Anterior cingulate cortex (tissue), 58 donors: ENCODE data around the gene NUDT6.
"Not testable (repeated sequence)": the region's sequence is repeated elsewhere in the genome, so short reads cannot be mapped to it uniquely, and the experiment has no call there.

ENCODE experiments used
- DNase-seq, 58 donors: peaks; one replicate each; lab custom pipeline; 2025; lab: John Stamatoyannopoulos, UW

Gene NUDT6, protein sequence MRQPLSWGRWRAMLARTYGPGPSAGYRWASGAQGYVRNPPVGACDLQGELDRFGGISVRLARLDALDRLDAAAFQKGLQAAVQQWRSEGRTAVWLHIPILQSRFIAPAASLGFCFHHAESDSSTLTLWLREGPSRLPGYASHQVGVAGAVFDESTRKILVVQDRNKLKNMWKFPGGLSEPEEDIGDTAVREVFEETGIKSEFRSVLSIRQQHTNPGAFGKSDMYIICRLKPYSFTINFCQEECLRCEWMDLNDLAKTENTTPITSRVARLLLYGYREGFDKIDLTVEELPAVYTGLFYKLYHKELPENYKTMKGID

DNA sequence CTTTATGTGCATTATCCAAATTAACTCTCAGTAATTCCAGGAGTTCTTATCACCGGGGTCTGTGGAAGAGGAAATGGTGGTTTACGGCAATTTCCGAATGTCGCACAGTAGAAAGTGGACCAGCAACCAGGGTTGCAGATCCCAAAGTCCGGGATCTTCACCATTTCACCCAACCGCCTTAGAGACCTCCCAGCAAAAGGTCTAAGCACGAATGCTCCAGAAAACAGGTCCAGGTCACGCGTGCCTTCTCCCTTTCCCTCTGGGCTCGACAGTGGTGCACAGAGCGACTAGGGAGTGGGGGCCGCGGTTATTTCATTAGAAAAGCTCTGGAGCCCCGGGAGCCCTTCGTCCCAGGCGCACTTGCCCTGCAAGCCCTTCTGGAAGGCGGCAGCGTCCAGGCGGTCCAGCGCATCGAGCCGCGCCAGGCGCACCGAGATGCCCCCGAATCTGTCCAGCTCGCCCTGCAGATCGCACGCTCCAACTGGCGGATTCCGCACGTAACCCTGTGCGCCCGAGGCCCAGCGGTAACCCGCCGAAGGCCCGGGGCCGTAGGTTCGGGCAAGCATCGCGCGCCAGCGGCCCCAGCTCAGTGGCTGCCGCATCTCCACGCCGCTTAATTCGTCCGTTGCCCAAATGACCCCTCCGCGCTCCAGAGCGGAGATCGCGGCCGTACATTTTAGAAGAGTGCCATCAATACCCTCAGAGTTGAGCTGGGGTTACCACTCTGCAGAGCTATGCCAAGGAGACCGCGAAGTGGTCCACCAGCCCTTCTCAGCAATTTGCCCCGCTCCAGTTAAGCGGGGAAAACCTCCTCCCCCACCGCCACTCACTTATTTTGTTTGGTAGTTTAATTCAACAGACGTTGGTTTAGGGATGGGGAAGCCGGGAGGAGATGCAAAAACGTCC is at the start of gene NUDT6:
NUDT6 (minus strand) TSS at position 627 of the 906 bp plus-strand sequence; CDS start at position 602, 25 bp downstream.
- peak in 57 of 58 donors; percentile 8 to 83 (median 64) for DNase-seq

DNA sequence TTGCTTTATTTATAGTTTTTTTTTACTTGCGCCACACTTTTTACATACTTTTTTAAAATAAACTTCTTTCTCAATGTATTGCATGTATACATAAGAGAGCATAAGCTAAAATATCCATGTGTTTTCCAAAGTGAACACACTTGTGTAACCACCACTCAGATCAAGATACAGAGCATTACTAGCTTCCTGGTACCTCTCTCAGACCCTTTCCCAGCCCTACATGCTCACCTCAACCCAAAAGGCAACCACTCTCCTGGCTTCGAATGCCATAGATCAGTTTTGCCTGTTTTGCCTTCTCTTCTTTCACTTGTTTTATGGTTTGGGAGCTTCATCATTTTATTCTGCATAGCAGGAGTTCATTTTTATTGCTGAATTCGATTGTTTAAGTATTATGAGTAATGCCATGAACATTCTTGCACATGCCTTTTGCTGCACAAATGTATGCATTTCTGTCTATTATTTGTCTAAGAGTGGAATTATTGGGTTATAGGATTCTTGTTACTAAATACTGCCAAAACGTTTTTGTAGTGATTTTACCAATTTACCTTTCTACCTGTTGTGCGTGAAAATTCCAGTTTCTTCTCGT is 45.9 kb upstream of the NUDT6 start:
- no peak for DNase-seq

DNA sequence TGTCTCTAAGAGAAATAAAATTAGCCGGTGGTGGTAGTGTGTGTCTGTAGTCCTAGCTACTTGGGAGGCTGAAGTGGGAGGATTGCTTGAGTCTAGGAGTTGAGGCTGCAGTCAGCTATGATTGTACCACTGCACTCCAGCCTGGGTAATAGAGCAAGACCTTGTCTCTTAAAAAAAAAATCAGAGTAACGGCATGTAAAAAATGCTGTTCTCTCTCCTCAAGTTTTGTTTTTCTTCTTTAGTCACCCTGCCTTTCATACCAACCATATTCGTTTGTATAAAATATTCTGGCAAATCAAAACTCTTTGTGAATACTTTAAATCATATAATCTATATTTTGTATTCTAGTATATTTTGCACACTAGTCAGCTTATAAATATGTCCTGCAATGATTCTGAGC is 44.8 kb upstream of the NUDT6 start:
- DNase-seq: no peak

DNA sequence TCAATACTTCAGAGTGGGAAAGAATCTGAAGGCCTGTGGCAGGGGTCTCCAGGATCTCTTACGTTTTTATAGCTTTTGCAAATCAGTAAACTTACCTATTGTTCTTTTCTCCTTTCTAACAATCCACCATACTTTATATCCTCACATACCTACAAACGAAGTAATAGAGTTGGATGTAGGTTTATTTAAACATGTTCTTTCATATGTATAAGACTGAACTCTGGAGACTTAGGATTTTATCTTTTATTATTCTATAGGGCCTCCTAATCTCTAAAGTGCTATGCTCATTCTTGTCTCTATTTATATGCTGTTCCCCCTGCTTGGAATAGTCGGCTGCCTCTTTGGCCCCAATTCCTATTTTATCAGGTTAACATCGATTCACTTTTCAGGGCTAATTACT is 43.8 kb upstream of the NUDT6 start:
- DNase-seq: no peak

DNA sequence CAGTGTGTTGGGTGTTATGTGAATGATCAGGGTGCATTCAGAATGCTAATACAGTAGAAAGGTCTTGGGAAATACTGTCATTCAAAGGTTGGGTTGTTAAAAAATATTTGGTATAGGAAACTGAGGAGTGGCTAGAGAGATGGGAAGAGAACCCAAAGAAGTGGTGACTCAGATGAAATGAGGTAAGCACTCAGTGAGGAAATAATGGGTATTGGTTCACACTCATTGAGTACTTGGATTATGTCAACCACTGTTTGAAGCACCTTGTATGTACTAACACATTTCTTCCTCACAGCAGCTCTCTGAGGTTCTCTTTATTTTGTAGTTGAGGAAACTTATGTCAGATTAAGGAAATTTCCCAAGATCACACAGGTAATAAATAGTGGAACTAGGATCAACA is 40.8 kb upstream of the NUDT6 start:
- DNase-seq: no peak

DNA sequence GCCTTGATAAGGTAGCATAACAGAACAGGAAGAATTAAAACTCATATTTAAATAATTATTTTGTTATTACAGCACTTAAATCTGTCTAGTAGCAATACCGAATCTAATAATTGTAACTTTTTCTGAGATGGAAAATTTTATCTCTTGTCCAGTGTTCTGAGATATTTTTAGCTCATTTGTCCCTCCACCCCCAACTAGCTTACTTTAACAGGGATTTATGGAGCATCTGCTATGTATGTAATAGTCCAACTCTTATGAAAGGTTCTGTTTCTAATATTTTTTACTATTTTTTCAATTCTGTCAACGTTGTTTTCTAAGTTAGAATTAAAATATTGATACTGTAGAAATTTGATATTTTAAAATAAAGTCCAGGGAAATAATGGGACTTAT is 38.2 kb upstream of the NUDT6 start:
- no peak for DNase-seq

DNA sequence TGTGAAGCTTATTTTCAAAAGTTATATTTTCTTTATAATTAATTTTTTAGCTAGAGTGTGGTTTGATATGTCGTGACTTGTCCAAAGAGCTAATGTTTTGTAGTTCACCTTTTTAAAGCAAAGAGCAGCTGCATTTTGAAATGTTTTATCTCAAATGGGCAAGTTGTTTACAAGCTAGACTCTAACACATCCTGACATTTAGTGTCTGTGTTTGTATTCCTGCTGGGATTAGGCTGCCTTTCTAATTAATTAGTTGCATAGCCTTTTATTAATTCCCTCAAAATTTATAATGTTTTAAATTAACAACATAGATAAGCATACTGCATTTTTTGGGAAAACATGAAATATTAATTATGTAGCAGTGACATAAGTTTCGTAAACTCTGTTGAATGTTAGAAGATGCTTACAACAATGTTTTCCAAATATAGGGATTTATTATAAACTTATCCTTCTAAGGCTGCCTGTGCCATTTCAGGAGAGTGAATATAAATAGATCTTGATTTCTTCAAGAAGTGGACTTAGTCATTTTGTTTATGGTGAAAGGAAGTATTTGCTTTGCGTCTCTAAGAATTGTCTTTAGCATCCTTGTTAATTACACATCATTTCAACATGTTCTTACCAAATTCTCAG is 37.7 kb upstream of the NUDT6 start:
- DNase-seq: no peak

DNA sequence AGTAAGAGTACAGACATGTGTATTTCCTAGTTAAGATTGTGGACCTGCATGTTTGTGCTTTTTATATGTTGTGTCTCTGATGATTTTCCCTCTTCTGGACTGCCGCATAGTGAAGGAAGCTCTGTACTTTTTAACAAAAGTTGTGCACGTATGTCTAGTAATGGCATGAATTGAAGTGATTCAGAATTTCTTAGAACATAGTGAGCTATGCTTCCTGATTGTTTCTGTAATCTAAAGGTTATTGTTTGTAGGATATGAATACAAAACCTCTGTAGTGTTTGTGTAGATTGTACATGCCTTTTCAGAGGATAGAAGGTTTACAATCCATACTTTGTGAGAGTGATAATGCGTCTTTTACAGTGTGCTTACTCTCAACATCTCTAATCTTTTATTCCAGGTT is 37.0 kb upstream of the NUDT6 start:
- no peak for DNase-seq

DNA sequence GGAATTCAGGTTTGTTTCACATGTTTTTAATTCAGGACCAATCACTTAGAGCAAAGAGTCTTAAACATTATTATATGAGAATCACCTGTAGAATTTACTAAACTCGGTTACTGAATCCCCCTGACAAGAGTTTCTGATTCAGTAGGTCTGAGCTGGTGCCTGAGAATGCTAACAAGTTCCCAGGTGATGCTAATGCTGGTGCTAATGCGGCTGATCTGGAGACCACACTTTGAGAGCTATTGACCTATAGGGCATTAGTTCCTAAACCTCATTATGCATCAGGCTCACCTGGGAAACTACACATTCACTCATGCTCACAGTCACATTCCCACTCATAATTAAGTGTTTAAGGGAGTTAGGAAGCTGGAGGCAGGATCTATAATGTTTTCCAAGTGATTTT is 36.1 kb upstream of the NUDT6 start:
- no peak for DNase-seq

DNA sequence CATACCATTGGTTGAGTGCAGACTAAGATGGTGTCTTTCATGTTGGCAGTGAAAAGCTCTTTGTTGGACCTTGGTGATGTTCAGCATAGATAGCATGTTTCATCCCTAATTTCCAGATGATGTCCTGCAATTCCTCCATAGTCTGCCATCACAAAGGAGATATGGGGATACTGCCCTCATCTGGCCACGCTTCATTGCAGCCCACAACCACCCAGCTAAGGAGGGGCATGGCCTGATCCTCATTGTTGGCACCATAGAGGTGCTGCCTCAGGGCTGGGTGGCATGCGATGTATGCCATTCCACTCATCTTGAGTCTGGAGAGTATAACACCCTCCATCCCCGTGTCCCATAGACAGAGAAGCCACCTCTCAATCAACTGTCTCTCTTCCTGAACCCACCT is 31.5 kb upstream of the NUDT6 start:
- no peak for DNase-seq

DNA sequence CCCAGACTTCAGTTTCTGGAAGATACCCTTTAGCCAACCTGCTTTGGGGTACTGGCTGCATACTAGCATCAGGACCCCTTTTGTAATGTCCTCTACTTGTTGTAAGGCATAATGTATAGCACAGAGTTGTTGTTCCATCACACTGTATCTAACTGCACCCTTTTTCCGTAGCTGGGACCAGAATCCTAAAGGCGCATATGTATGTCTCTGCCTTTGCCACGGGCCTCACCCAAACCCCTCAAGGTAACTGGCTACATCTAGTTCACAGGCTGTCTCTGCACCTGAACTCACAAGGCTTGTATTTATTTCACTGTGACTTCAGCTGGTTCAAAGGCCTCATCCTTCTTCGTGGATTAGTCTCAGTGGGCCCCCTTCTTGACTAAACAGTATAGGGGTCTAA is 29.6 kb upstream of the NUDT6 start:
- DNase-seq: no peak

DNA sequence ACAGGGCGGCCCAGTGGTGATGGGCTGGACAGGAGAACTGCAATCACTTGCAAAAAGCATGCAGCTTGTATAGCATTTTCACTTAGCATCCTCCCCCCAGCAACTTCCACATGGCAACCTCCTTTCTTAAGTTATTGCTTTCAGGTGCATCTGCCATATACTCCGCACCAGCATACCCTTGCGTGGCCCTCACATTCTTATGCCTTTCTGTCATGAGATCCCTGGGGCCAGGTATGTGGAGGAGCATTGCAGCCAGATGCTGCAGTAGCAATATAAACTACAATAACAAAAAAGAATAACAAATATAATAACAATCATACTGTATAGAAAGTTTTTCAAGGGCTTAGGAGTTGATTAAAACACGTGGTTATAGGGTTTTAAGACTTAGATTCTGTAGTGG is 26.3 kb upstream of the NUDT6 start:
- no peak for DNase-seq

DNA sequence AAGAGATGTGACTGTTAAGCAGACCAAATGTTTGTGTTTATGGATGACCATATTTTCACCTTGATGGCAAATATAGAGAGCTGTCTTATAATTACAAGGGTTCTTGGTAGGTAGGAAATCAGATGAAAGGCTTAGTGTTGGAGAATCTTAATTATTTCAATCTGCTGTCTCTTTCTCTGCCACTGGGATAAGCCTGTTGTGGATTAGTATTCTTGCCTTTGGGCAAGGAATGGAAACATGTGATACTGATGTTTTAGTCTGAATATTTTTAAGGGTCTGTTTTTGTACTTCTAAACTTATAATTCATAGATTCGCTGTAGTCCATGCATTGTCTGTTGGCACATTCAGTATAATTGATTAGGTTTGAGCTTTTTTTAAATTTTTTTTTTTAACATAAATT is 23.7 kb upstream of the NUDT6 start:
- DNase-seq: no peak

DNA sequence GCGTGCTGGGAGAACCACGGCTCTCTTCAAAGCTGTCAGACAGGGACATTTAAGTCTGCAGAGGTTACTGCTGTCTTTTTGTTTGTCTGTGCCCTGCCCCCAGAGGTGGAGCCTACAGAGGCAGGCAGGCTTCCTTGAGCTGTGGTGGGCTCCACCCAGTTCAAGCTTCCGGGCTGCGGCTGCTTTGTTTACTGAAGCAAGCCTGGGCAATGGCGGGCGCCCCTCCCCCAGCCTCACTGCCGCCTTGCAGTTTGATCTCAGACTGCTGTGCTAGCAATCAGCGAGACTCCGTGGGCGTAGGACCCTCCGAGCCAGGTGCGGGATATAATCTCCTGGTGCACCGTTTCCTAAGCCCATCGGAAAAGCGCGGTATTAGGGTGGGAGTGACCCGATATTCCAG is 22.7 kb upstream of the NUDT6 start:
- DNase-seq: not testable (repeated sequence)

DNA sequence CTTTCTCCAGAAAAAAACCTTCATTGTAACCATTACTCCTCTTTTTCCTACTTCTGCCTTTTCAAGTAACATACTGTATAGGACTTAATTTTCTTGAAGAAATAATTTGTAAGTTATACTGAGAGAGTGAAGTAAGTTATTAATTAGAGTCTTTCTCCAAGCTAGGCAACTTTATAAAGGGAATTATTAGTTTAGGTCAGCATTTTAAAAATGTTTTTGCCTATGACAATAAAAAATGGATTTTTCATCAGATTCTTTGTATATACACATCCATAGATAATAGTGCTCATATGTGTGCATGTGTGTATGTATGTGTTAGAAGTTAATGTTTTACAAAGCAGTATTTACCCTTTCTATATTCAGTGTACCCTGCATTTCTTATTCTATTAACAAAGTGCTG is 10.4 kb upstream of the NUDT6 start:
- no peak for DNase-seq

DNA sequence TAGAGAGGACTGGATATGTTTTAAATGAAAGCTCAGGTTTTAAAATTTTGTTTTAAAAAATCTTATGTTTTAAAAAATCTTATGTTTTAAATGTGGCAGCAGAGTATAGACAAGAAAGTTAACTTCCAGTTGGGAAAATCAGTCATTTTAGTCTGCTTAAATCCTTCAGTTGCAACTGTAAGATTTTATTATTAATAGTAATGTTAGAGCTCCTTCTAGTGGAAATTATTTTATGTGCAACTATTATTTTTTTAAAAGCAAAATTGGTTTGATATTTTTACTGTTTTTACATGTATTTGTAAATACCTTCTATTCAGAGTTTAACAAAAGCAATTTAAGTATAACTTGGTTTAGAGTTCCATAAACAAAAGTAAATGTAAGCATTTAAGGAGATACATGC is 8.5 kb upstream of the NUDT6 start:
- no peak for DNase-seq

DNA sequence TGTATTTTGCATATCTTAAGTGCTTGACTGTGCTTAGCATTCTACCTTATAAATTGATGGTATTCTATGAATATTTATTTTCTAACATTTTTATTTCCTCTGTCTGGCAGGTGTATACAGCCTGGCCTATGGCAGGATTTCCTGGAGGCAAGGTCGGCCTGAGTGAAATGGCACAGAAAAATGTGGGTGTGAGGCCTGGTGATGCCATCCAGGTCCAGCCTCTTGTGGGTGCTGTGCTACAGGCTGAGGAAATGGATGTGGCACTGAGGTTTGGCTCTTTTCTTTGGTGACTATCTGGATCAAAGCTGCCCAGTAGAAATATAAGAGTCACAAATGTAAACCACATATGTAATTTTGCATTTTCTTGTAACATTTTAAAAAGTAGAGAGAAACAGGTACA is 6.5 kb upstream of the NUDT6 start:
- no peak for DNase-seq

DNA sequence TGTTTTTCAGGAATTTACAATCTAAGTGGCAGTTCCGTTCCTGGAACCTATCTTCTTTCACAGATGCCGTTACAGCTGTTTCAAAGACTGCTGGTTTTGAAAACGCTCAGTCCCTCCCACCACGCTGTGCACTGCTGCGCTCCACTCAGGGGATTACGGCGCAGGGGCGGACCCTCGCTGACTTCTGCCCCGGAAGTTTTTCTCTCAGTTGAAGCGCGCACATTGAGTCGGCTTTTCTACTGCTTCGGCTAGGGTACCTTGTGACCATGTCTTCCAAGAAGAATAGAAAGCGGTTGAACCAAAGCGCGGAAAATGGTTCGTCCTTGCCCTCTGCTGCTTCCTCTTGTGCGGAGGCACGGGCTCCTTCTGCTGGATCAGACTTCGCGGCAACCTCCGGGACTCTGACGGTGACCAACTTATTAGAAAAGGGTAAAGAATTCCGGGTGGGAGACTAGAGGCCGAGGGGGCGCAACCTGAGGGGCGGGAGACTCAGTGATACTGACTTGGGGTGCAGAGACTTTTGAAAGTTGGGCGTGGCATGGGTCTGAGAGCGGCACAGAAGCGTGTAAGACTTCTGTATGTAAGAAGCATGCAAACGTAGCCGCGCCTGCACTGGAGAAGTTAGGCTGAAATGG is 597 bp upstream of the NUDT6 start:
- DNase-seq: peak; percentile 15 to 92 (median 78)

DNA sequence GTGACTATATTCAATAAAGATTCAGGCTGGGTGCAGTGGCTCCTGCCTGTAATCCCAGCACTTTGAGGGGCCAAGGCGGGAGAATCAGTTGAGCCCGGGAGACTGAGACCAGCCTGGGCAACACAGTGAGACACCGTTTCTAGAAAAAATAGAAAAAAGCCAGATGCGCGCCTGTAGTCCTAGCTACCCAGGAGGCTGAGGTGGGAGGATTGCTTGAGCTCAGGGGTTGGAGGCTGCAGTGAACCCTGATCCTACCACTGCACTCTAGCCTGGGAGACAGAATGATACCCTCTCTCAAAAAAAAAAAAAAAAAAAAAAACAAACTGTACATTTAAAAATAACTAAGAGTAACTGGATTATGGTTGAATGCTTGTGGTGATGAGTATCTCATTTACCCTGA is 1.1 kb downstream of the NUDT6 start:
- DNase-seq: no peak

DNA sequence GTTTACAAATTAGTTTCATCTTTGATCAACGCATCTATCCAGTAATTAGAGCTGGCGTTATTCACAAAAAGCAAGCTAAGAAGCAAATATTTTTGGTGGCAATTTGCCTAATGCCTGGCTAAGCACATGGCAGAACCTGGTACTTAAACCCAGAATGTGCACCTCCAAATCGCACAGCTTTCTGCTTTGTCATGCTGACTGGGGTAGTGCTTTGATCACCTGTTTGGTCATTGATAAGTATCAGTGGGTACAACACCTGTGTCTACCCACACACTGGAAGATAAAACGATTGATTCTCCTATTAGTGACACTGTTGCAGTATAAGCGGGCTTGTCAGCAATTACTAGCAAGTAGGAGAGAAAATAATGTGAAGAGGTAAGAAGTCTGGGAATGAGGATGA is 1.9 kb downstream of the NUDT6 start:
- no peak for DNase-seq

DNA sequence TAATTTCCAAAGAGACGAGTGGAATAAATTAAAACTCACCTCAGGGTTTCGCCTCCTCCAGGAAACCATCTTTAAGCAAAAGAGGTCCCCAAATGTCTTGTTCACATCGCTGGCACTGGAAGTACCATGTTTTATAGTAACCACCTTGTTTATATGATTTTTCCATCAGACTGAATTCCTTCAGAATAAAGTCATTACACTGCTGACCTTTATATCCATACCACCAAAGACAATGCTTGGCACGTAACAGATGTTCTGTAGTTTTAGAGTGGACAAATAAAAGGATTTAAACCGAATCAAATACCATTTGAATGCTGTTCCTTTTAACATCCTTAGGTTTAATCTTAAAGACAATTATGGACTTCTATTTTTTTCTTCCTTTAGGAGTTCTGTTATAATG is 4.7 kb downstream of the NUDT6 start:
- no peak for DNase-seq
